Measurements from ENCODE around the gene COL8A1.

DNA sequence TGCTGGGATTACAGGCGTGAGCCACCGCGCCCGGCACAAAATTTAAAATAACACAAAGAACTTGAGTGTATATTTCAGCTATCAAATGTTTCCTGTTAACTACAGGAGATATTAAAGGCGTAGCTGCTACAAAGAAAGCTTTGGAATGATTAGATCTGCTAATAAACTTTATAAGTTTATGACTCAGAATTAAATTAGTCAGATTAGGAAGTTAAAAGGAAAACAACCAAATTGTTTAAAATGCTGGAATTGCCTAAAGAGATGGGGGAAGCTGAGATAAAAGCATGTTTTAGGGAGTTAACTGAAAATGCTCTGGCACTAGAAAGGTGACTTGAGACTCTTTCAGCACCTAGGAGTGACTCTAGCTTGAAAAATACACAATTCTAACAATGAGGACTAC is 58.9 kb downstream of the COL8A1 start:
- TF ChIP-seq, protein P1, sequence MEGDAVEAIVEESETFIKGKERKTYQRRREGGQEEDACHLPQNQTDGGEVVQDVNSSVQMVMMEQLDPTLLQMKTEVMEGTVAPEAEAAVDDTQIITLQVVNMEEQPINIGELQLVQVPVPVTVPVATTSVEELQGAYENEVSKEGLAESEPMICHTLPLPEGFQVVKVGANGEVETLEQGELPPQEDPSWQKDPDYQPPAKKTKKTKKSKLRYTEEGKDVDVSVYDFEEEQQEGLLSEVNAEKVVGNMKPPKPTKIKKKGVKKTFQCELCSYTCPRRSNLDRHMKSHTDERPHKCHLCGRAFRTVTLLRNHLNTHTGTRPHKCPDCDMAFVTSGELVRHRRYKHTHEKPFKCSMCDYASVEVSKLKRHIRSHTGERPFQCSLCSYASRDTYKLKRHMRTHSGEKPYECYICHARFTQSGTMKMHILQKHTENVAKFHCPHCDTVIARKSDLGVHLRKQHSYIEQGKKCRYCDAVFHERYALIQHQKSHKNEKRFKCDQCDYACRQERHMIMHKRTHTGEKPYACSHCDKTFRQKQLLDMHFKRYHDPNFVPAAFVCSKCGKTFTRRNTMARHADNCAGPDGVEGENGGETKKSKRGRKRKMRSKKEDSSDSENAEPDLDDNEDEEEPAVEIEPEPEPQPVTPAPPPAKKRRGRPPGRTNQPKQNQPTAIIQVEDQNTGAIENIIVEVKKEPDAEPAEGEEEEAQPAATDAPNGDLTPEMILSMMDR (IDR thresholded peaks at IDR 0.05; ENCODE audit: poor library complexity), result no peak
- no peak for TF ChIP-seq EZH2 (IDR thresholded peaks at IDR 0.05; ENCODE audit: borderline replicate concordance)
